ENCODE measurements around the gene HPCA.
"Not testable (repeated sequence)": the region's sequence is repeated elsewhere in the genome, so short reads cannot be mapped to it uniquely, and the experiment has no call there.

The HPCA gene

DNA sequence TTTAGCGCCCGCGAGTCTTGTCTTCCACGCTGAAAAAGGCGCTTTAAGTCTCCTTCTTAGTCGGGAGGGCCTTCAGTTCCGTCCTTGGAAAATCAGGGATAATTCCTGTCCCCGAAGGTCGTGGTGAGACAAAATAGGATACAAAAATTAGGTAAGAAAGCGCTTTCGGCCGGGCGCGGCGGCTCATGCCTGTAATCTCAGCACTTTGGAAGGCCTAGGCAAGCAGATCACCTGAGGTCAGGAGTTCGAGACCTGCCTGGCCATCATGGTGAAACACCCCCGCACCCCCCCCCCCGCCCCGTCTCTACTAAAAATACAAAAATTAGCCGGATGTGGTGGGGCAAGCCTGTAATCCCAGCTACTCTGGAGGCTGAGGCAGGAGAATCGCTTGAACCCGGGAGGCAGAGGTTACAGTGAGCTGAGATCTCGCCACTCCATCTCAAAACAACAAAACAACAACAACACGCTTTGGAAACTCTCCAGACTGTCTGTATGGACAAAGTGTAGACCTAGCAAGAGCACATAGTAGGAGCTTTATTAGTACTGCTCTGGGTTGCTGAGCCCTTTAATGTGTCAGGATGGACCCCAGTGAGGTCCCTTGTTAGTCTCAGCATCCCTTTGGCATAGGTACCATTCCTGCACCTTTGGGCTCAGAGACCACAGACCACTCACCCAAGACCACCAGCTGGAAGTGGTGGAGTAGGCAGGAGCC, 15.7 kb downstream of the HPCA start:
- no peak for DNase-seq (ENCODE audit: low read depth in 1 of 2, low spot score in 1 of 2)

DNA sequence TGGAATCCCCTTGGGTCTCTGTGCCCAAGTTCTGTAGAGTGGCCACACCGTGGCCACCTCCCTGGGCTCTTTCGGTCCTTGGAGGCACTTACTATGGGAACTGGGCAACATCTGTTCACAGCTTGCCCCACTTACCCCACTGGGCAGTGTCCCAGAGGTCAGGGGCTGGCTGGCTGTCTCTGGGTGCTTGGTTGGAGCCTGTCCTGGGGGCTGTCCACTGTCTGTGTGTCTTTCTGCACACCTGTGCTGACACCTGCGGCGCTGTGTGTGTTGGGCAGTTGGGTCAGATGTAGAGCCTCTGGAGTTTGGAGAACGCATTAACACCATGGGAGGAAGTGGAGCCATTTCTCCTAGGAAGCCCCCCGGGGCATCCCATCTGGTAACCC, 16.2 kb downstream of the HPCA start:
- DNase-seq (ENCODE audit: low read depth in 1 of 2, low spot score in 1 of 2) = no peak

DNA sequence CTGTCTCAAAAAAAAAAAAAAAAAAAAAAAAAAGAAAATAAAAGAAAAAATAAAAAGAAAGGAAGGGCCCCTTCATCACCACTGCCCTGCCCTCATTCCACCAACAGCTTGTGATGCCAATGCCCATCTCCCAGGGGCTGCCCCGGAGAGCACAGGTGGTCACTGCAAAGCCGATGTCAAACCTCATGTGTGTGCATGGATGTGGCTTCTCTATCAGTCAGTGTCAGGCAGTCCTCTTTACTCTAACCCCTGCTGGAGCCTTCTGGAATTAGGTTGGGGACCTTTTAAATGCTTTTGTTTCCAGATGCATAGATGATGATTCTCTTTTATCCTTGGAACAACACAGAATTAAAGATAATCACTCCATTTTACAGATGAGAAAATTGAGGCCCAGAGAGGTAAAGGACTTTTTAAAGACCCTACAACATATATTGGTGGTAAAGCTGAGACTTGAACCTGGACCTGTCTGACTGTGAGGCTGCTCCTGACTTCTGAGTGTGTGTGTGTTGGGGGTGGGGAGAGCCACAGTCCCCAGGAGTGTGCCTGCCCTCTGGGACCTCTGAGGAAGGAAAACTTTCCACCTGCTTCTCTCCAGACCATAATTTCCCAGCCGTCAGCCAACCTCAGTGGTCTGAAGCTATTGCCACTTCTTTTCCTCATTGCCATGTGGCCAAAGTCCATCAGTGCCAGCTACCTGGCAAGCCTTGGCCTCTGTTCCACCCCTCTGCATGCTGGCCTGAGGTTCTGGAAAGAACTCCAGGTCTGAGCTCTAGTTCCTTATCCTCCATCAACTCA, 17.9 kb downstream of the HPCA start:
- DNase-seq (ENCODE audit: low read depth in 1 of 2, low spot score in 1 of 2) = no peak

DNA sequence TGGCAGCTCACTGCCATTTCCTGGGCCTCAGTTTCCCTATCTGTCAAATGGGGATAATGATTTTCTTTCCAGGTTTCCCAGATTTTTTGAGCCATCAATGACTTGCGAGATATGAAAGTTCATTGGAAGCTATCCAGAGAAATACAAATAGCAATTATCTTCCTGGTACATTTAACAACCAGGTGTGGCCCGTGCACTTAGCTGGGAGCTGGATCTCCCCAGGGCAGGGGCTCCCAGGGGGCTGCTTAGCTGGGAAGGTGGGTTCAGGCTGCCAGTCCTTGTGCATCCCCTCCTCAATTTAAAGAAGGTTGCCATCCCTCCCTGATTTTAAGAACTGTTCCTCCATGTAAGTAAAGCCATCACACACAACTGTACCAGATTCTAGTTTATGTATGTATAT, 18.5 kb downstream of the HPCA start:
- no peak for DNase-seq (ENCODE audit: low read depth in 1 of 2, low spot score in 1 of 2)

DNA sequence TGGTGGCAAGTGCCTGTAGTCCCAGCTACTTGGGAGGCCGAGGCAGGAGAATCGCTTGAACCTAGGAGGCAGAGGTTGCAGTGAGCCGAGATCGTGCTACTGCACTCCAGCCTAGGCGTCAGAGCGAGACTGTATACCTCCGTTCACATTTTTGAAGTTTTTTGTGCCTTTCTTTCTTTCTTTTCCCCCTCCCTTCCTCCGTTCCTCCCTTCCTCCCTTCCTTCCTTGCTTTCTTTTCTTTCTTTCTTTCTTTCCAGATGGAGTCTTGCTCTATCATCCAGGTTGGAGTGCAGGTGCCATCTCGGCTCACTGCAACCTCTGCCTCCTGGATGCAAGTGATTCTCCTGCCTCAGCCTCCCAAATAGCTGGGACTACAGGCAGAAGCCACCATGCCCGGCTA, 19.3 kb downstream of the HPCA start:
- DNase-seq (ENCODE audit: low read depth in 1 of 2, low spot score in 1 of 2) = not testable (repeated sequence)

DNA sequence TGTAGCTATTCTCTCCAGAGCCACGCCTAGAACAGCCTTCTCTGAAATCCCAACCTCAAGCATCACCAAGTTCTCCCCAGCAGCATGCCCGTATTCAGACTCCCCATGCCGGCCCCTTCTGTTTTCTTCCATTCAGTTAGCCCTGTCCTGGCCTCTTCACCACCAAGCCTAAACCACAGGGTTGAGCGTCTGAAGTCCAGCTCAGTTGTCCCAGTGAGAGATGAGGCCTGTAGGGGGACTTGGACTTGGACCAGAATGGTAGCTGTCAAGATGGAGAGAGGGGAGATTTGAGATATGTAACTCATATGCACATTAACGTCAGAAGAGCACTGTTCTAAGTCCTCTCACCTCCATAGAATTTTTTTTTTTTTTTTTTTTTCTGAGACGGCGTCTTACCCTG, 20.4 kb downstream of the HPCA start:
- no peak for DNase-seq (ENCODE audit: low read depth in 1 of 2, low spot score in 1 of 2)

DNA sequence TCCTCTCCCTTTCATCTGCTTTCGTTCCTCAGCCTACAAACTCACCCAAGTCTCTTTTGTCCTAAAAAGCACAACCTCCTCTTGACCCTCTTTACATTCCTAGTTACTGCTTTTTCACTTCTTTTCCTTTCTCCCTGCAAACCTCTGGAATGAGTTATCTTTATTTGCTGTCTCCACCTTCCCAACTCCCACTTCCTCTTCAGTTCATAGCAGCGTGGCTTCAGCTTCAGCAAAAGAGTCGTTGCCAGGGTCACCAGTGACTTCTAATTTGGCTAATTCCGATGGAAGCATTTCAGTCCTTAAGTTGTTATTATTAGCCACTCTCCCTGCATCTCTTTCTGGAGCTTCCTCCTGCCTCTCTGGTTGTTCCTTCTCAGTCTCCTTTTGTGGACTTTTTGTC, 21.1 kb downstream of the HPCA start:
- no peak for DNase-seq (ENCODE audit: low read depth in 1 of 2, low spot score in 1 of 2)

DNA sequence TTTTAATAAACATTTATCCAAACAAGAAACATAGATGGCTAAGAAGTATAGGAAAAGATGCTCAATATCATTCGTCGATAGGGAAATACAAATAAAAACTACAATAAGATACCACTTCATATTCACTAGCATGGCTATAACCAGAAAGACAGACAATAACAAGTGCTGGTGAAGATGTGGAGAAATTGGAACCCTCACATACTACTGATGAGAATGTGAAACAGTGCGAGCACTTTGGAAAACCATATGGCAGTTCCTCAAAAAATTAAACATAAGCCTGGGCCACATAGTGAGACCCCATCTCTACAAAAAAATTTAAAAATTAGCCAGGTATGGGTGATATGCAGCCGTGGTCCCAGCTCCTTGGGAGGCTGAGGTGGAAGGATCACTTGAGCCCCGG, 24.0 kb downstream of the HPCA start:
- DNase-seq (ENCODE audit: low read depth in 1 of 2, low spot score in 1 of 2) = no peak

DNA sequence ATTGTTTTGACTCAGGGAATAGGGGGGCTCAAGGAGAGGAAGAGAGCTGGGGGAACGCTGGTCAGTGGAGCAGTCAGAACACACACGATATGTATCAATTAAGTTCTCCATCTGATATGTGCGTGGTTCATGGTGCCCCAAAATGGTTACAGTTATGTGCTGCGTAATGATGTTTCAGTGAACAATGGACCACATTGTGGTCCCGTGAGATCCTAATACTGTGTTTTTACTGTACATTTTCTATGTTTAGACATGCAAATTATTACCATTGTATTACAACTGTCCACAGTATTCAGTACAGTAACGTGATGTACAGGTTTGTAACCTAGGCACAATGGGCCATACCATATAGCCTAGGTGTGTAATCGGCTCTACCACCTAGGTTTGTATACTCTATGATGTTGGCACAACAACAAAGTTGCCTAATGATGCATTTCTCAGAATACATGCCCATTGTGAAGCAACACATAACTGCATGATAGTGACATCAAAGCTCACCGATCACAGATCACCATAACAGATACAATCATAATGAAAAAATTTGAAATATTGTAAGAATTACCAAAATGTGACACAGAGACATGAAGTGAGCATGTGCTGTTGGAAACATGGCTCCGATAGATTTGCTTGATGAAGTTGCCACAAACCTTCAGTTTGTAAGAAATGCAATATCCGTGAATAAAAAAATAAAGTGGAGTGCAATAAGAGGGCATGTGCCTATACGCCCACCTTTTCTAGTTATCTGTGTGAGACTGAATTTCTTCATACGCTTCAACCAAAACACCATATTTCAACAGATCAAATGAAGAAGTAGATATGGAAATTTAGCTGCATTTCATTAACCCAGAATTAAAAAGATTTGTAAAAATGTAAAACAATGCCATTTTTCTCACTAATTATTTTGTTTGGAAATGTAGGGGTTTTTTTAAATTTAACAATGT, 29.7 kb downstream of the HPCA start:
- no peak for DNase-seq (ENCODE audit: low read depth in 1 of 2, low spot score in 1 of 2)

DNA sequence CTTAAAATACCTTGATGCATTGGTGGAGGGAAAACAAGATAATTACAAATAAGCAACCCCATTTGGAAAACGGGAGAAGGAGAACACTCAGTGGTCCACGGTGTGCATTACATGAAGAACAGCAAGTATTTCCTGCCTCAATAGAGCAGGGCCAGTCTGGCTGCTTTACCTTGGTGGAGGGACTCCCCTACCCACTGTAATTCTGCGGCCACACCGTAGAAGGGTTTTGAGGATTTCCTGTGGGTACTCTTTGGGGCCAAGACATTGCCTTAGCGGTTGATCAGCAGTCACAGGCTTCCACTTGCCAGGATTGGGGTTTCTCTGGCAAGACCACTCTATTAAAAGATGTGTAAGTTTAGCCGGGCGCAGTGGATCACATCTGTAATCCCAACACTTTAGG, 31.2 kb downstream of the HPCA start:
- no peak for DNase-seq (ENCODE audit: low read depth in 1 of 2, low spot score in 1 of 2)

DNA sequence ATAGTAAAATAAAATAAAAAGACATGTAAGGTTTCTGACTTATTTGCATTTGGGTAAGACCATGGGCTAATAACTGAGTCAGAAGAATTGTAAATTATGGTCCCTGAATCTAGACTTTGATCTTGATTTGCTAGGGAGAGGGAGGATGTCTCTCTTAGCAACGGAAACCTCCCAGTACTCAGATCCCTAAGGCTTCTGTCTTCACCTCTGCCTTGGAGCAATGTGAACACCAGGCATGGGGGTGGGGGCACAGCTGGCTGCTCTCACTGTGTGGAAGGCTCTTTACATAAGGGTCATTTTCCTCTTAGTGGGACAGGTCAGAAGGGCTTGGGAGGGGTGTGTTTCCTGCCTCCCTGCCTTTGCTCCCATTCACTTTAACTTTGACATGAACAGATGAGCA, 31.9 kb downstream of the HPCA start:
- DNase-seq (ENCODE audit: low read depth in 1 of 2, low spot score in 1 of 2) = no peak

DNA sequence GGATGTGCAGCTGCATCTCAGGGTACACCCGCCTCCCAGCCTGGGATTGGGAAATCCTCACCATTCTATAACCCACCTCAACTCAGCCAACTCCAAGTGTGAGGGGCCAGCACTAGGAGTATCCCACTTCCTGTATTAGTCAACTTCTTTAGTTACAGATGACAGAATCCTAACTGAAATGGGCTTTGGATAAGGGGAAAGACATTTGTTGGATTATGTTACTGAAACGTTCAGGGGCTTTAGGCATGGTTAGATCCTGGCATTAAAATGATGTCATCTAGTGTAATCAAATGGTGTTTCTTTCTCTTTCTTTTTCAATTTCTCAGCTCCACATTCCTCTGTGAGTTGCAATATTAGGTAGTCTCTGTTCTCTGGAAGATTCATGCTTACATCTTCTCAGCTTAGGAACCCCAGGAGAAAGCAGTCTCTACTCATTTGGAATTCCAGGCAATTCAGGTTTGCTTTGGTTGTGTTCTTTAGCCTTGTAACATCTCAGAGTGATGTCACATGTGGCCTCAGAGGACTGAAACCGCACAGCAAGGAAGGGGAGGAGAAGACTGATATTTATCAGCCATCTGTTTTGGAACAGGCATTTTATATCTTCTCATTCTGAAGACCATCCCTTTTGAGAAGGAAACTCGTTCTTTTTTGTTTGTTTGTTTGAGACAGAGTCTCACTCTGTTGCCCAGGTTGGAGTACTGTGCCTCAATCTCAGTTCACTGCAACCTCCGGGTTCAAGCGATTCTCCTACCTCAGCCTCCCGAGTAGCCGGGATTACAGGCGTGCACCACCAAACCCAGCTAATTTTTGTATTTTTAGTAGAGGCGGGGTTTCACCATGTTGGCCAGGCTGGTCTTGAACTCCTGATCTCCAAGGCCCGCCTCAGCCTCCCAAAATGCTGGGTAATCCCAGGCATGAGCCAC, 33.8 kb downstream of the HPCA start:
- DNase-seq (ENCODE audit: low read depth in 1 of 2, low spot score in 1 of 2) = no peak

DNA sequence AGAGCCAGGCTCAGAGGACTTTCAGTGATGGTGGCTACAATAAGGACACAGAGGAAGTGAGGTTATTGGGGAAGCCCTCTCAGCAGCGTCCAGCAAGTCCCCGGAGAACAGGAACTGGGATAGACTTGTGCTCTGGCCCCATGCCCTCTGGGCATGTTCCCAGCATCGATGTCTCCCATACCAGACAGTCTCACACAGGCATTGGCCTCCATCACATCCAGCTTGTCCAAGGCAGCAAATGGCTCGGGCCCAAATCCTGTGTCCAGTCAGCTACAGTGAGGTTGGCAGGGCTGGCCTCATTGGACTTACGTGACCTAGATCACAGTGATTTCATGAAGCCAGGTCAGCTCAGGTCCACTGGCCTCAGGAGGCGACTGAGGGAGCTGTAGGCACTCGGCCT, 34.5 kb downstream of the HPCA start:
- no peak for DNase-seq (ENCODE audit: low read depth in 1 of 2, low spot score in 1 of 2)

DNA sequence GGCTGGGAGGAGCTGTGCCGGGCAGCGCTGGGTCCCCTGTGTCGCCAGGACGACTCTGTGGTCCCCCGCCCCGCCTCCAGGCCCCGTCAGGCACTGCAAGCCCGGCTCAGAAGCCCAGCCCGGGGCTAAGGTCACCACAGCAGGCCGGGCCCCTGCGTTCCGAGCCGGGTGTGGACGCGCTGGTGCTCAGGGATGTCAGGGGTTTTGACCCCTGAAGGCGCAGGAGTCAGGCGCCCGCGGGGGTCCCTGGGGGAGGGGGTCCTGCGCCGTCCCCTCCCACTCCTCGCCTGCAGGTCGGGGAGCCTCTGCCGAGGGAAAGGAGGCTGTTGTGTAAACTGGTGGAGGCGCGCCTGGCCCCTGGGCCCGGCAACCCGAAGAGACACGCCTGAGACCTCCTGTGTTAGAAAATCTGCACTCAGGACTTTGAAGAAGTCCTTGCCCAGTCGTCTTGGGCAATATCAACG, 38.6 kb downstream of the HPCA start:
- no peak for DNase-seq (ENCODE audit: low read depth in 1 of 2, low spot score in 1 of 2)

DNA sequence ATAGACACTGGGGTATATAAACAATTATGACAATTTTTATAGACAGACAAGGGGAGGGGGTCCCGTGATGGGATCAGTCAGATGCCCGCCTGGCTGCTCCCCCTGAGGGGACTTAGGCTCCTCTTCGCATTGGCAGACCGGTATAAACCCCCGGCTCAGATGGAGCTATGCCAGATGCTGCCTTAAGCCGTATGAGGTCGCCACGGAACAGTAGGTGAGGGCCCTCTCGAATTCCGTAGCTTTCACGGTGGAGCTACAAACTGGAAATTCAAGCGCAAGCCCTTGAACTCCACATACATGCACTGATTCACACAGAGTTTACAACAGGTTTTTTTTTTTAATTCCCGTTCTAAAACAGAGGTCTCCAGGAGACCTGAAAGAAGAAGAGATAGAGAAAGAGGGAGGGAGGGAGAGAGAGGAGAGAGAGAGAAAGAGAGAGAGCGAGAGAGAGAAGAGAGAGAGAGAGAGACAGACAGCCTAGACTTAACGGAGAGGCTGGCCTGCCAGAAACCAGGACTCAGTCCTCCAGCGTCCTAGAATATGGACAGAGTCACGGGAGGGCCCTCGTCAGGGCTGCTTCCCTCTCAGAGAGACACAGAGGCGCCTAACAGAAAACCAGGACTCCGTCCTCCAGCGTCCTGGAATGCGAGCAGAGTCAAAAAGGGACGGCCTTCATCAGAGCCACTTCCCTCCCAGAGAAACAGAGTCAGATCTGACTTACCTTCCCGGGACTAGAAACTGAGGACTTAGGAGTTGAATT, 39.3 kb downstream of the HPCA start:
- DNase-seq (ENCODE audit: low read depth in 1 of 2, low spot score in 1 of 2) = no peak

DNA sequence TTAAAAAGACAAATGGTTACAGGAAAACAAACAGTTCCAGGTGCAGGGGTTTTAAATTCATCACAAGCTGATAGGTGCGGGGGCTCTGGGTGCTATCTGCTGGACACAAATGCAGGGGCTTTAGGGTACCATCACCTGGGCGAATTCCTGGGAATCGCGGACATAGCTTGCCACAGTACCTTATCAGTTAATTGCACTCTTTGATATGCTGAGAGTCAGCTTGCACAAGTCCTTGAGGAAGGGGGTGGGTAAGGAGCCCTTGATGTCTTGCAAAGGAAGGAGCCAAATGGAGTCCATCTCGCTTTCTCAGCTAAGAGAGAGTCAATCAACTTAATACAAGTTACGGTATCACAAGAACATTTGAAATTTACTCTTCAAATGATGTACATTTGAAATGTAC, 40.3 kb downstream of the HPCA start:
- no peak for DNase-seq (ENCODE audit: low read depth in 1 of 2, low spot score in 1 of 2)

DNA sequence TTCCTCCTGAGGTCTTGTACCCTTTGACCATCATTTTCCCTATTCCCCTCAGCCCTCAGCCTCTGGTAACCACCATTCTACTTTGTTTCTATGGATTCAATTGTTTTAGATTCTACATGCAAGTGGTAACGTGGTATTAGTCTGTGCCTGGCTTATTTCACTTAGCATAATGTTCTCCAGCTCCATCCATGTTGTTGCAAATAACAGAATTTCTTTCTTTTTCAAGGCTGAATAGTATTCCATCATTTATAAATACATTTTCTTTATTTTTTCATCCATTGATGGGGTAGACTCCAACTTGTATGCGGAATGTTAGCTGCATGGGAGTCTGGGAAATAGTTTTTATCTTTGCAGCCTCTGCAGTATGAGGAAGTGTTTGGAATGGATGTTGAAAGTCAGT, 41.1 kb downstream of the HPCA start:
- no peak for DNase-seq (ENCODE audit: low read depth in 1 of 2, low spot score in 1 of 2)

DNA sequence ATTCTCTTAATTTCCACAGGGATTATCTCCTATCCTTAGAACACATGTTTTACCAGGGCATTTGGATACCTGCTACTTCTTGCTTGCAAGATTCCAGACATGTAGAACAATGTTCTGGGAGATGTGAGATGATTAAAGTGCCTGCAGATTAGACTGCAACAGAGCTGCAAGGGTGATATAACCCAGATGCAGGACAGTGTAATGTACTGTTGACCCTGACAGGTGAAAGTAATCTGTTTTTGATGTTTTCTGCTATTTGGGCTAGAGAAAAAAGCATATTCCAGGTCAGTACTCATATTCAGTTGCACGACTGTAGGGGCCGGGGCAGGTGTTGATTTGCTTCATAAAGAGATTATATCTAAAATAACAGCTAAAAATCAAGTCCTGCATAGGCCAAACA, 42.0 kb downstream of the HPCA start:
- no peak for DNase-seq (ENCODE audit: low read depth in 1 of 2, low spot score in 1 of 2)

DNA sequence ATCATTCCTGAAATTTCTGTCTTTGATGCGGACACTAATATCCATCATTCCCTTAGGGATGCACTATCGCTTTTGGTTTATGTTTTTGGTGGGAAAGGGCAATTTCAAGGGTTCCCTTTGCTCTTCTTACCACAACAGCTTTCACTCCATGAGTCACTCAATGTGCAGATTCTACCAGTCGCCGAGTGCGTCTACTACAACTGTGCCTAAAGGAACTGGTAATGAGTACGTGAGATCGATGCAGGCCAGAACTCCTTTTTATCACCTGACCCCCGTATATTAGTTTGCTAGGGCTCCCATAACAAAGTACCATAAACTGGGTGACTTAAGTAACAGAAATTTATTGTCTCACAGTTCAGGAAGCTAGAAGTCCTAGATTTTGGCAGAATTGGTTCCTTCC, 42.4 kb downstream of the HPCA start:
- no peak for DNase-seq (ENCODE audit: low read depth in 1 of 2, low spot score in 1 of 2)

DNA sequence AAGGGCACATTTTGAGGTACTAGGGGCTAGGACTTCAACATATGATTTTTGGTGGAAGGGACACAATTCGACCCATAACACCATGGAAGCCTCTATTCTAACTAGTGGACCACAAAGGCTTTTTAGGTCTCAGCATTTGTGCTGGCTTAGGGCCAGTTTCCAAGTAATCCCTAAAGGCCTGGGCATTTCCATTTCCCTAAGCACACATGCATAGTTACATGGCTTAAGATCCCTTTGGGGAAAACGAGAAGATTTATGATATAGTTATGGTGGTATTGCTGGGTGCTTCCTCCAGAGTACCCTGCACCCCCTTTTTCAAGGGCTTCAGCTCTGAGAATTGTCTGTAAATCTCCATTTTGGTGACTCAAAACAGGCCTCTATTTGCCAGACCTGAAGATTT, 43.1 kb downstream of the HPCA start:
- no peak for DNase-seq (ENCODE audit: low read depth in 1 of 2, low spot score in 1 of 2)

All from activated CD4-positive, alpha-beta T cell treated with anti-CD3 and anti-CD28 coated beads, Interleukin-2, amount 50 U/mL, for 24 hours (primary cell).